ENCODE measurements around the gene R3HDM1.

Gene R3HDM1

GRCh38 chr2:135587958-135588357 is 56.7 kb downstream of the R3HDM1 start:
- DNase-seq (ENCODE audit: low read depth) = no peak
- H3K4me3 ChIP-seq (ENCODE audit: control insufficient read depth, low read depth, low read length) = no peak overlapping the region
- TF ChIP-seq CTCF (IDR thresholded peaks at IDR 0.05; ENCODE audit: control insufficient read depth, insufficient read depth, low read depth, low read length, missing control alignments) = no peak

GRCh38 chr2:135590619-135591260 is 59.5 kb downstream of the R3HDM1 start:
- no peak for TF ChIP-seq CTCF (IDR thresholded peaks at IDR 0.05; ENCODE audit: control insufficient read depth, insufficient read depth, low read depth, low read length, missing control alignments)
- DNase-seq (ENCODE audit: low read depth) = no peak

GRCh38 chr2:135600915-135601314 is 69.6 kb downstream of the R3HDM1 start:
- no peak overlapping the region for H3K4me3 ChIP-seq (ENCODE audit: control insufficient read depth, low read depth, low read length)
- TF ChIP-seq CTCF (IDR thresholded peaks at IDR 0.05; ENCODE audit: control insufficient read depth, insufficient read depth, low read depth, low read length, missing control alignments) = peak; percentile 13
- no peak for DNase-seq (ENCODE audit: low read depth)

More at GRCh38 chr2:135590619-135591260, 59.5 kb downstream of the R3HDM1 start:
- H3K4me3 ChIP-seq (ENCODE audit: control insufficient read depth, low read depth, low read length) = no peak overlapping the region

GRCh38 chr2:135603543-135603942 is 72.3 kb downstream of the R3HDM1 start:
- no peak overlapping the region for H3K4me3 ChIP-seq (ENCODE audit: control insufficient read depth, low read depth, low read length)
- no peak for DNase-seq (ENCODE audit: low read depth)
- no peak for TF ChIP-seq CTCF (IDR thresholded peaks at IDR 0.05; ENCODE audit: control insufficient read depth, insufficient read depth, low read depth, low read length, missing control alignments)

- TF ChIP-seq CTCF (IDR thresholded peaks at IDR 0.05; ENCODE audit: control insufficient read depth, insufficient read depth, low read depth, low read length, missing control alignments) = no peak
- DNase-seq (ENCODE audit: low read depth) = no peak
Observed at GRCh38 chr2:135607561-135607960, 76.3 kb downstream of the R3HDM1 start.

GRCh38 chr2:135612319-135612718 is 81.0 kb downstream of the R3HDM1 start:
- no peak for TF ChIP-seq CTCF (IDR thresholded peaks at IDR 0.05; ENCODE audit: control insufficient read depth, insufficient read depth, low read depth, low read length, missing control alignments)
- DNase-seq (ENCODE audit: low read depth) = no peak
- H3K4me3 ChIP-seq (ENCODE audit: control insufficient read depth, low read depth, low read length) = no peak overlapping the region

More at GRCh38 chr2:135607561-135607960, 76.3 kb downstream of the R3HDM1 start:
- no peak overlapping the region for H3K4me3 ChIP-seq (ENCODE audit: control insufficient read depth, low read depth, low read length)
